ENCODE results near the gene SCG5. TPM values are rescaled to one million over a fixed set of nuclear protein-coding genes. Genes with fewer than 3 reads are reported as not detected.

The SCG5 gene
- total and polyA plus RNA-seq, 2 of the 13 experiments (the other 11 are each of a cell fraction or from before 2014, with no cell fraction given), result 2.3 to 3.5 TPM

DNA sequence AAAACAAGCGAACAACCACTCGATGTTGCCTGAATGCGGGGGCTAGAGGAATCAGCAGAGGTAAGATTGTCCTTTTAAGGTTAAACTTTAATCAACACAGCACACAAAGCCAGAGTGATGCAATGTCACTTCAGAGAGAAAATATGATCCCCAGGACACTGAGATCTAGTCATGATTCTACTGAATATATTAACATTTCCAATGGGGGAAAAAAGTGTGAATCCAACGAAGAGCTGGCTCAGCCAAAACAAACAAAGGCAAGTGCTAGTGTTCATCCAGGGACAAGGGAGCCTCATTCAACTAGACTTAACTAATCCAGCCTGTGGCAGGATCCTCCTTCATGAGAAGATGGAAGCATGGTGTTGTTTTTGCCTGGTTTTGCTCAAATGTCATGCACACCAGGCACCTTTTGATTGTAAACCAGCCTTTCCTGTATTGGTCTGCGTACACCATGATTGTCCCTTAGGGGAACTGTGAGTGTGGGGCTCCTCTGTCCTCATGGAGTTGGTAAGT, 35.8 kb downstream of the SCG5 start (continued):
- TF ChIP-seq, protein P1, sequence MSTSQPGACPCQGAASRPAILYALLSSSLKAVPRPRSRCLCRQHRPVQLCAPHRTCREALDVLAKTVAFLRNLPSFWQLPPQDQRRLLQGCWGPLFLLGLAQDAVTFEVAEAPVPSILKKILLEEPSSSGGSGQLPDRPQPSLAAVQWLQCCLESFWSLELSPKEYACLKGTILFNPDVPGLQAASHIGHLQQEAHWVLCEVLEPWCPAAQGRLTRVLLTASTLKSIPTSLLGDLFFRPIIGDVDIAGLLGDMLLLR (CRISPR knock-in tag; IDR thresholded peaks at IDR 0.05), result no peak
- TF ChIP-seq, protein P2, sequence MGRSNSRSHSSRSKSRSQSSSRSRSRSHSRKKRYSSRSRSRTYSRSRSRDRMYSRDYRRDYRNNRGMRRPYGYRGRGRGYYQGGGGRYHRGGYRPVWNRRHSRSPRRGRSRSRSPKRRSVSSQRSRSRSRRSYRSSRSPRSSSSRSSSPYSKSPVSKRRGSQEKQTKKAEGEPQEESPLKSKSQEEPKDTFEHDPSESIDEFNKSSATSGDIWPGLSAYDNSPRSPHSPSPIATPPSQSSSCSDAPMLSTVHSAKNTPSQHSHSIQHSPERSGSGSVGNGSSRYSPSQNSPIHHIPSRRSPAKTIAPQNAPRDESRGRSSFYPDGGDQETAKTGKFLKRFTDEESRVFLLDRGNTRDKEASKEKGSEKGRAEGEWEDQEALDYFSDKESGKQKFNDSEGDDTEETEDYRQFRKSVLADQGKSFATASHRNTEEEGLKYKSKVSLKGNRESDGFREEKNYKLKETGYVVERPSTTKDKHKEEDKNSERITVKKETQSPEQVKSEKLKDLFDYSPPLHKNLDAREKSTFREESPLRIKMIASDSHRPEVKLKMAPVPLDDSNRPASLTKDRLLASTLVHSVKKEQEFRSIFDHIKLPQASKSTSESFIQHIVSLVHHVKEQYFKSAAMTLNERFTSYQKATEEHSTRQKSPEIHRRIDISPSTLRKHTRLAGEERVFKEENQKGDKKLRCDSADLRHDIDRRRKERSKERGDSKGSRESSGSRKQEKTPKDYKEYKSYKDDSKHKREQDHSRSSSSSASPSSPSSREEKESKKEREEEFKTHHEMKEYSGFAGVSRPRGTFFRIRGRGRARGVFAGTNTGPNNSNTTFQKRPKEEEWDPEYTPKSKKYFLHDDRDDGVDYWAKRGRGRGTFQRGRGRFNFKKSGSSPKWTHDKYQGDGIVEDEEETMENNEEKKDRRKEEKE (IDR thresholded peaks at IDR 0.05), result no peak
- no peak for TF ChIP-seq TP53 (CRISPR knock-in tag; conservative IDR thresholded peaks at IDR 0.05)
- TF ChIP-seq, protein P3, sequence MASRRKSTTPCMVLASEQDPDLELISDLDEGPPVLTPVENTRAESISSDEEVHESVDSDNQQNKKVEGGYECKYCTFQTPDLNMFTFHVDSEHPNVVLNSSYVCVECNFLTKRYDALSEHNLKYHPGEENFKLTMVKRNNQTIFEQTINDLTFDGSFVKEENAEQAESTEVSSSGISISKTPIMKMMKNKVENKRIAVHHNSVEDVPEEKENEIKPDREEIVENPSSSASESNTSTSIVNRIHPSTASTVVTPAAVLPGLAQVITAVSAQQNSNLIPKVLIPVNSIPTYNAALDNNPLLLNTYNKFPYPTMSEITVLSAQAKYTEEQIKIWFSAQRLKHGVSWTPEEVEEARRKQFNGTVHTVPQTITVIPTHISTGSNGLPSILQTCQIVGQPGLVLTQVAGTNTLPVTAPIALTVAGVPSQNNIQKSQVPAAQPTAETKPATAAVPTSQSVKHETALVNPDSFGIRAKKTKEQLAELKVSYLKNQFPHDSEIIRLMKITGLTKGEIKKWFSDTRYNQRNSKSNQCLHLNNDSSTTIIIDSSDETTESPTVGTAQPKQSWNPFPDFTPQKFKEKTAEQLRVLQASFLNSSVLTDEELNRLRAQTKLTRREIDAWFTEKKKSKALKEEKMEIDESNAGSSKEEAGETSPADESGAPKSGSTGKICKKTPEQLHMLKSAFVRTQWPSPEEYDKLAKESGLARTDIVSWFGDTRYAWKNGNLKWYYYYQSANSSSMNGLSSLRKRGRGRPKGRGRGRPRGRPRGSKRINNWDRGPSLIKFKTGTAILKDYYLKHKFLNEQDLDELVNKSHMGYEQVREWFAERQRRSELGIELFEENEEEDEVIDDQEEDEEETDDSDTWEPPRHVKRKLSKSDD (CRISPR knock-in tag; IDR thresholded peaks at IDR 0.05; ENCODE audit: low read depth), result no peak
- TF ChIP-seq SIN3A (IDR thresholded peaks at IDR 0.05; ENCODE audit: borderline replicate concordance, low read depth, low read length), result no peak
- TF ChIP-seq ZNF10 (CRISPR knock-in tag; IDR thresholded peaks at IDR 0.05; ENCODE audit: borderline replicate concordance, low read depth), result no peak
- TF ChIP-seq SRSF1 (optimal IDR thresholded peaks at IDR 0.05; ENCODE audit: low read depth, low read length), result no peak
- TF ChIP-seq, protein P4, sequence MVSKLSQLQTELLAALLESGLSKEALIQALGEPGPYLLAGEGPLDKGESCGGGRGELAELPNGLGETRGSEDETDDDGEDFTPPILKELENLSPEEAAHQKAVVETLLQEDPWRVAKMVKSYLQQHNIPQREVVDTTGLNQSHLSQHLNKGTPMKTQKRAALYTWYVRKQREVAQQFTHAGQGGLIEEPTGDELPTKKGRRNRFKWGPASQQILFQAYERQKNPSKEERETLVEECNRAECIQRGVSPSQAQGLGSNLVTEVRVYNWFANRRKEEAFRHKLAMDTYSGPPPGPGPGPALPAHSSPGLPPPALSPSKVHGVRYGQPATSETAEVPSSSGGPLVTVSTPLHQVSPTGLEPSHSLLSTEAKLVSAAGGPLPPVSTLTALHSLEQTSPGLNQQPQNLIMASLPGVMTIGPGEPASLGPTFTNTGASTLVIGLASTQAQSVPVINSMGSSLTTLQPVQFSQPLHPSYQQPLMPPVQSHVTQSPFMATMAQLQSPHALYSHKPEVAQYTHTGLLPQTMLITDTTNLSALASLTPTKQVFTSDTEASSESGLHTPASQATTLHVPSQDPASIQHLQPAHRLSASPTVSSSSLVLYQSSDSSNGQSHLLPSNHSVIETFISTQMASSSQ (IDR thresholded peaks at IDR 0.05; ENCODE audit: low read depth), result peak; percentile 93
- TF ChIP-seq, protein P4 (CRISPR knock-in tag; IDR thresholded peaks at IDR 0.05; ENCODE audit: borderline replicate concordance), result peak; percentile 96
